HUES48 (cell line): ENCODE results near the gene TFF1.
A peak's percentile ranks its signal among the peaks of the same experiment; 100 is the strongest.

Source experiments
- H3K27ac ChIP-seq: one replicate; pipeline ENCODE4 v1.7.0; 2013; ENCODE audit warnings: low read depth, low read length, inconsistent platforms
- H3K27me3 ChIP-seq: 2 replicates; pipeline ENCODE4 v1.6.1; 2013; ENCODE audit warnings: mild to moderate bottlenecking, low read length; ENCODE audit not compliant: control insufficient read depth, insufficient read depth
- H3K36me3 ChIP-seq: 2 replicates; pipeline ENCODE4 v1.6.1; 2013; ENCODE audit warnings: low read length; ENCODE audit not compliant: control insufficient read depth, insufficient read depth
- H3K4me1 ChIP-seq: 2 replicates; pipeline ENCODE4 v1.6.1; 2013; ENCODE audit warnings: mild to moderate bottlenecking, low read length; ENCODE audit not compliant: control insufficient read depth, insufficient read depth
- H3K4me3 ChIP-seq: 2 replicates; pipeline ENCODE4 v1.5.1; 2013; ENCODE audit warnings: mild to moderate bottlenecking, low read depth, low read length
- H3K9ac ChIP-seq: 2 replicates; pipeline ENCODE4 v1.6.1; 2013; ENCODE audit warnings: mild to moderate bottlenecking, low read depth, low read length, moderate library complexity
- H3K9me3 ChIP-seq: 2 replicates; pipeline ENCODE4 v1.6.1; 2013; ENCODE audit warnings: low read length; ENCODE audit not compliant: control insufficient read depth, insufficient read depth

TFF1 gene

GRCh38 chr21:42341776-42342542 lies 24.4 kb downstream of the TFF1 start:
- Histone ChIP-seq H3K4me3 (no peak overlapping the region), H3K27ac (no peak overlapping the region), H3K4me1 (peaks cover 8% of the 10 kb centered on the region; the same call in 1 of the 2 replicates), H3K27me3 (no peaks in the 10 kb centered on the region), H3K36me3 (no peaks in the 10 kb centered on the region), H3K9ac (no peak overlapping the region), H3K9me3 (no peaks in the 10 kb centered on the region)

GRCh38 chr21:42340187-42341050 lies 25.9 kb downstream of the TFF1 start:
- H3K9me3 ChIP-seq = no peaks in the 10 kb centered on the region
- no peak overlapping the region for H3K9ac ChIP-seq
- H3K4me1 ChIP-seq = peaks cover 22% of the 10 kb centered on the region
- no peaks in the 10 kb centered on the region for H3K27me3 ChIP-seq
- H3K4me3 ChIP-seq = no peak overlapping the region
- H3K36me3 ChIP-seq = no peaks in the 10 kb centered on the region
- H3K27ac ChIP-seq = no peak overlapping the region

- no peaks in the 10 kb centered on the region for H3K9me3 ChIP-seq
- no peak overlapping the region for H3K9ac ChIP-seq
- H3K4me3 ChIP-seq = no peak overlapping the region
- H3K4me1 ChIP-seq = peaks cover 24% of the 10 kb centered on the region
- no peaks in the 10 kb centered on the region for H3K27me3 ChIP-seq
- no peaks in the 10 kb centered on the region for H3K36me3 ChIP-seq
- no peak overlapping the region for H3K27ac ChIP-seq
Observed at GRCh38 chr21:42338729-42339715, 27.3 kb downstream of the TFF1 start.

GRCh38 chr21:42337830-42338728 lies 28.3 kb downstream of the TFF1 start:
- Histone ChIP-seq H3K9ac (no peak overlapping the region), H3K36me3 (no peaks in the 10 kb centered on the region), H3K4me1 (peaks cover 24% of the 10 kb centered on the region), H3K4me3 (no peak overlapping the region), H3K27ac (no peak overlapping the region), H3K27me3 (no peaks in the 10 kb centered on the region), H3K9me3 (no peaks in the 10 kb centered on the region)

DNA sequence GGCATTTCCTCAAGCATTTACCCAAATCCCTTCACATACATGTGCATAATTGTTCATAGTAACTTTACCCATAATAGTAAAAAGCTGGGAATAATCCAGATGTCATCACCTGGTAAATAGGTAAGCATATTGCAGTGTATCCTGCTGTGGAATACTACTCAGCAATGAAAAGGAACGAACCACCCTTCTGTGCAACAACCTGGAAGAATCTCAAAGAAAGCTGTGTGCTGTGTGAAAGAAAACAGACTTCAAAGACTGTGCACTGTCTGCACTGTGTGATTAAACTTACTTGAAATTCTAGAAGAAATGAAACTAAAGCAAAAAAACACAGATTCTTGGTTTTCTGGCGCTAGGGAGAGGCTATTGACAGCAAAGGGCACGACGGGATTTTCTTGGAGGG lies 29.1 kb downstream of the TFF1 start:
- Histone ChIP-seq H3K27me3 (no peaks in the 10 kb centered on the region), H3K4me3 (no peak overlapping the region), H3K36me3 (no peaks in the 10 kb centered on the region), H3K4me1 (peaks cover 24% of the 10 kb centered on the region), H3K9me3 (no peaks in the 10 kb centered on the region), H3K9ac (no peak overlapping the region), H3K27ac (no peak overlapping the region)

GRCh38 chr21:42336054-42336453 lies 30.3 kb downstream of the TFF1 start:
- H3K9me3 ChIP-seq = no peaks in the 10 kb centered on the region
- 0 out of 2 replicates have a peak overlapping the region, but pooled peaks have one; percentile 16 for H3K4me3 ChIP-seq
- no peaks in the 10 kb centered on the region for H3K36me3 ChIP-seq
- H3K9ac ChIP-seq = no peak overlapping the region
- H3K27me3 ChIP-seq = no peaks in the 10 kb centered on the region
- peak overlapping the region; percentile 85 for H3K27ac ChIP-seq
- peaks cover 21% of the 10 kb centered on the region for H3K4me1 ChIP-seq

DNA sequence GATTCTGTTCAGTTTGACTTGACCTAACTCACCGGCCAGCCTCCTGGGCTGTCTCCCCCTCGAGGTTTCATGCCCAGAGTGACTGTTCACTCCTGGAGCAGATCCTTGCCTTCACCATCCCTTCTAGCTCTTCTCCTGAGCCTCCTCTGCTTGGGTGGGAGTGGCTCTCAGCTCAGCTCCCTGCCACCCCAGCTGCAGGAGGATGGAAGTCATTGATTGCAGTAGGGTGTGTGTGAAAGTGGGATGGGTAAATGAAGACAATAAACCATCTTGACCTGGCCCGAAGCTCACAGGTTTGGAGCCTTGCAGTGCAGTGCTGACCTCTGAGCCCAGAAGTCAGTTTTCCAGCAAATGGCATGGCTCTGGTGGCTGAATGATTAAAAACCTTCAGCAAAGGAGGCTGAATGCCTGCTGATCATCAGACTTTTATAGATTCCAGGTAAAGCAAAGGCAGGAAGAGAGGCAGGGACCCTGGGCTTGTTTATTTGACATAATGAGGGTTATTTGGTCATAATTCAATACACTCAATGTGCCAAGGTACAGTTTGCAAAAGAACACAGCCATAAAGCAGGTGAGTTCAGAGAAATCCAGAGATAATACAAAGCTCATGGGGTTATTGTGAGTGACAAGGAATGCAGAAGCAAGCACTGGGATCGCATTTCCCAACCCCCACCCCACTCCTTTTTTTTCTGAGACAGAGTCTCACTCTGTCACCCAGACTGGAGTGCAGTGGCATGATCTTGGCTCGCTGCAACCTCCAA lies 33.6 kb downstream of the TFF1 start:
- H3K27ac ChIP-seq = no peak overlapping the region
- H3K27me3 ChIP-seq = no peaks in the 10 kb centered on the region
- no peak overlapping the region for H3K9ac ChIP-seq
- no peaks in the 10 kb centered on the region for H3K36me3 ChIP-seq
- H3K9me3 ChIP-seq = 0 out of 2 replicates have a peak, but pooled peaks cover 6% of the 10 kb centered on the region
- H3K4me1 ChIP-seq = peaks cover 25% of the 10 kb centered on the region
- no peak overlapping the region for H3K4me3 ChIP-seq

DNA sequence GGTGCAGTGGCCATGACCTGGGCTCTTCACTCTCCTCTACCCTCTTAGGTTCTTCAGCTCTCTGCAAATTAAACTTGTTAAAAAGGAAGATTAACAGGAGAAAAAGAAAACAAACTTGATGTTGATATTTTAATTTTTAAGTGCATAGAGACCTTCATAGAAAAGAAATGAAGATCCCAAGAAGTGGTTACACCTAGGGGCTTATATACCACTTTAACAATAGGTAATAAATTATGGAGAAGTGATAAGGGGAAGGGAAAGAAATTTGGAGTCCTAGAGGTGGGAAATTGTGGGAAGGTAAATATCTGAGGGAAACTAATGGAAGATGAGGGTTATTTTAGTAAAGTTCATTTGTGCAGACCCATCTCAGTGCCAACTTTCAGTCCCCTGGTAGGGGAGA lies 34.7 kb downstream of the TFF1 start:
- Histone ChIP-seq H3K4me3 (no peak overlapping the region), H3K36me3 (no peaks in the 10 kb centered on the region), H3K9ac (no peak overlapping the region), H3K4me1 (peaks cover 22% of the 10 kb centered on the region), H3K27me3 (no peaks in the 10 kb centered on the region), H3K27ac (no peak overlapping the region), H3K9me3 (0 out of 2 replicates have a peak, but pooled peaks cover 6% of the 10 kb centered on the region)
